Esophagus squamous epithelium (tissue), 4 donors: ENCODE results near the gene DENND6B.

ENCODE experiments used
- POLR2A ChIP-seq, 4 donors: fragments of 450-650 bp; IDR thresholded peaks; one replicate each; pipeline ENCODE4 v1.6.1; 2017; ENCODE audit warnings: antibody characterized with exemption in 4 of 4, mild to moderate bottlenecking in 4 of 4, moderate library complexity in 3 of 4
- TF ChIP-seq, protein P1 (sequence below), 6 experiments: fragments of 450-650 bp in 4 of 6; fragments of 200-600 bp in 2 of 6; sonication (generic) in 2 of 6; IDR thresholded peaks; one replicate each; pipeline ENCODE4 v1.5.1; 2016 to 2019; ENCODE audit warnings: antibody characterized with exemption in 6 of 6, mild to moderate bottlenecking in 4 of 6, moderate library complexity in 4 of 6

GRCh38 chr22:50287731-50288130 is 39.1 kb downstream of the DENND6B start:
- no peak for TF ChIP-seq POLR2A (IDR thresholded peaks at IDR 0.05)
- TF ChIP-seq, protein P1, sequence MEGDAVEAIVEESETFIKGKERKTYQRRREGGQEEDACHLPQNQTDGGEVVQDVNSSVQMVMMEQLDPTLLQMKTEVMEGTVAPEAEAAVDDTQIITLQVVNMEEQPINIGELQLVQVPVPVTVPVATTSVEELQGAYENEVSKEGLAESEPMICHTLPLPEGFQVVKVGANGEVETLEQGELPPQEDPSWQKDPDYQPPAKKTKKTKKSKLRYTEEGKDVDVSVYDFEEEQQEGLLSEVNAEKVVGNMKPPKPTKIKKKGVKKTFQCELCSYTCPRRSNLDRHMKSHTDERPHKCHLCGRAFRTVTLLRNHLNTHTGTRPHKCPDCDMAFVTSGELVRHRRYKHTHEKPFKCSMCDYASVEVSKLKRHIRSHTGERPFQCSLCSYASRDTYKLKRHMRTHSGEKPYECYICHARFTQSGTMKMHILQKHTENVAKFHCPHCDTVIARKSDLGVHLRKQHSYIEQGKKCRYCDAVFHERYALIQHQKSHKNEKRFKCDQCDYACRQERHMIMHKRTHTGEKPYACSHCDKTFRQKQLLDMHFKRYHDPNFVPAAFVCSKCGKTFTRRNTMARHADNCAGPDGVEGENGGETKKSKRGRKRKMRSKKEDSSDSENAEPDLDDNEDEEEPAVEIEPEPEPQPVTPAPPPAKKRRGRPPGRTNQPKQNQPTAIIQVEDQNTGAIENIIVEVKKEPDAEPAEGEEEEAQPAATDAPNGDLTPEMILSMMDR (IDR thresholded peaks at IDR 0.05) = no peak
